HepG2 (cell line): ENCODE measurements around the gene SND1. TPM values are rescaled to one million over a fixed set of nuclear protein-coding genes. Genes with fewer than 3 reads are reported as not detected.

Experiments used
- ATAC-seq: fragments of 200-7000 bp; cut with Tn5 transposase; 3 replicates; pipeline ENCODE4 v1.9.1; 2020; ENCODE audit warnings: mild to moderate bottlenecking, moderate library complexity
- BruUV-seq: library from RNA; stranded (reverse); fragments of 400-500 nt; replicated peaks from 2 replicates; lab custom pipeline; 2021; lab: Mats Ljungman, UMichigan
- CTCF ChIA-PET: fragments of 300-600 bp; formaldehyde crosslinking; extraction: SDS; loops from one replicate; lab custom pipeline; 2021; ENCODE audit warnings: low total read pairs, inconsistent platforms, low intra/inter-chr PET ratio; lab: Yijun Ruan, JAX
- POLR2A ChIA-PET: fragments of 350-600 bp; sonication (Branson Sonifier 250); formaldehyde crosslinking; loops from one replicate; lab custom pipeline; 2020; ENCODE audit warnings: antibody characterized with exemption, inconsistent platforms; lab: Yijun Ruan, JAX
- DNase-seq: peaks from one replicate; pipeline ENCODE4 v3.0.0-alpha.2; 2015; ENCODE audit warnings: low spot score
- FAIRE-seq: peaks from 3 replicates; lab custom pipeline; 2011; peaks lifted over from hg19 to GRCh38; lab: Jason Lieb, UNC
- H2AFZ ChIP-seq: one replicate; pipeline ENCODE4 v1.6.1; 2011; ENCODE audit warnings: low read length, inconsistent platforms
- H3K27ac ChIP-seq: fragments of 300-600 bp; 3 replicates; pipeline ENCODE4 v1.8.0; 2011; ENCODE audit warnings: mixed run types, mild to moderate bottlenecking, mixed read lengths, low read length, inconsistent platforms; ENCODE audit not compliant: insufficient read depth; ENCODE audit errors: extremely low read length
- H3K27me3 ChIP-seq, 2 experiments: fragments of 200-600 bp in 1 of 2; 2 replicates in 1 of 2; 3 replicates in 1 of 2; pipeline versions ENCODE4 v1.6.0 to v1.8.0; 2011; ENCODE audit warnings: low read length in 2 of 2, mild to moderate bottlenecking in 2 of 2, moderate library complexity in 2 of 2, inconsistent platforms in 1 of 2; ENCODE audit not compliant: insufficient read depth in 2 of 2, control insufficient read depth in 1 of 2
- H3K36me3 ChIP-seq, 2 experiments: fragments of 200-600 bp in 1 of 2; replicated peaks in 1 of 2; 2 replicates in 1 of 2; 3 replicates in 1 of 2; pipeline versions ENCODE4 v1.5.1 to v1.8.0; 2011; ENCODE audit warnings: low read length in 2 of 2, inconsistent platforms in 1 of 2; ENCODE audit not compliant: insufficient read depth in 2 of 2, control insufficient read depth in 1 of 2
- H3K4me1 ChIP-seq: 2 replicates; pipeline ENCODE4 v1.5.1; 2012; ENCODE audit warnings: low read length, inconsistent platforms; ENCODE audit not compliant: insufficient read depth
- H3K4me2 ChIP-seq: 2 replicates; pipeline ENCODE4 v1.6.0; 2011; ENCODE audit warnings: low read depth, low read length, inconsistent platforms
- H3K4me3 ChIP-seq, 3 experiments: fragments of 200-600 bp in 1 of 3; sonication (generic), shearing (Covaris generic) in 1 of 3; replicated peaks in 1 of 3; 2 replicates each; pipeline ENCODE4 v1.5.1; 2011 to 2016; ENCODE audit warnings: low read length in 3 of 3, inconsistent platforms in 2 of 3, low read depth in 2 of 3, mild to moderate bottlenecking in 2 of 3, control low read depth in 1 of 3, mixed read lengths in 1 of 3; ENCODE audit not compliant: insufficient read depth in 1 of 3
- H3K79me2 ChIP-seq: one replicate; pipeline ENCODE4 v1.6.1; 2011; ENCODE audit warnings: low read length, inconsistent platforms; ENCODE audit not compliant: insufficient read depth
- H3K9ac ChIP-seq: 2 replicates; pipeline ENCODE4 v1.6.0; 2011; ENCODE audit warnings: mild to moderate bottlenecking, low read depth, low read length, inconsistent platforms; ENCODE audit not compliant: insufficient read depth
- H3K9me3 ChIP-seq: 2 replicates; pipeline ENCODE4 v1.5.1; 2012; ENCODE audit warnings: mild to moderate bottlenecking, low read length
- H4K20me1 ChIP-seq: 2 replicates; pipeline ENCODE4 v1.6.0; 2011; ENCODE audit warnings: inconsistent platforms, mild to moderate bottlenecking, low read length, moderate library complexity; ENCODE audit not compliant: insufficient read depth
- SRSF4 ChIP-seq: fragments of 200-400 bp; formaldehyde crosslinking; IDR thresholded peaks from one replicate; pipeline ENCODE4 v1.6.1; 2018; ENCODE audit warnings: mild to moderate bottlenecking, low read depth, low read length, moderate library complexity; ENCODE audit not compliant: poor library complexity, severe bottlenecking
- ZNF546 ChIP-seq: sonication (generic); formaldehyde crosslinking; conservative IDR thresholded peaks from 2 replicates; pipeline ENCODE4 v1.8.1; 2023; ENCODE audit warnings: mild to moderate bottlenecking, missing genetic modification reagents
- ZNF768 ChIP-seq: sonication (generic); formaldehyde crosslinking; IDR thresholded peaks from 2 replicates; pipeline ENCODE4 v1.4.0; 2020; ENCODE audit warnings: missing genetic modification reagents
- WGBS: methylation state at CpG from one replicate; pipeline ENCODE4 v1.1.6; 2017; ENCODE audit warnings: low lambda C conversion rate; 5-methylcytosine and 5-hydroxymethylcytosine counted together
- in situ Hi-C: cut with HindIII; loops from 2 replicates; pipeline ENCODE4 v1.10.0; 2017; ENCODE audit warnings: low pct_unique_long_range_greater_than_20kb; ENCODE audit not compliant: extremely low pct_ligation_motif_present
- intact Hi-C: fragments of 100-400 bp; cut with micrococcal nuclease; formaldehyde crosslinking; loops from one replicate; pipeline ENCODE4 v1.10.0; 2022; ENCODE audit not compliant: unreplicated experiment
- polyA plus RNA-seq, 8 experiments: library from polyadenylated mRNA; depleted of rRNA in 3 of 8; stranded (reverse) in 7 of 8; unstranded in 1 of 8; fragments of >200 nt; fragmentation: Illumina TruSeq in 4 of 8; extraction: Trizol in 4 of 8; gene quantifications; 2 replicates each; pipeline versions ENCODE4 v1.2.1 to v1.2.3, GENCODE V29; 2011 to 2016; ENCODE audit warnings: low read depth in 4 of 8, missing spikeins in 1 of 8, mixed read lengths in 1 of 8; ENCODE audit not compliant: insufficient read depth in 1 of 8
- total RNA-seq, 5 experiments: library from RNA; depleted of rRNA; stranded (reverse); fragments of >200 nt; fragmentation: Illumina TruSeq; extraction: Trizol; gene quantifications; 2 replicates each; pipeline ENCODE4 v1.2.3, GENCODE V29; 2016; ENCODE audit warnings: low read depth in 1 of 5
- TF ChIP-seq, protein P1 (sequence below): sonication (generic); formaldehyde crosslinking; IDR thresholded peaks from 2 replicates; pipeline ENCODE4 v1.5.1; 2020; ENCODE audit warnings: mild to moderate bottlenecking, missing genetic modification reagents, moderate library complexity
- TF ChIP-seq, protein P2 (sequence below): sonication (generic); formaldehyde crosslinking; IDR thresholded peaks from 2 replicates; pipeline ENCODE4 v1.5.0; 2020; ENCODE audit warnings: missing genetic modification reagents

SND1 gene
- total and polyA plus RNA-seq, 2 of the 13 experiments (the other 11 are each of a cell fraction or from before 2014, with no cell fraction given): 110 to 182 TPM

DNA sequence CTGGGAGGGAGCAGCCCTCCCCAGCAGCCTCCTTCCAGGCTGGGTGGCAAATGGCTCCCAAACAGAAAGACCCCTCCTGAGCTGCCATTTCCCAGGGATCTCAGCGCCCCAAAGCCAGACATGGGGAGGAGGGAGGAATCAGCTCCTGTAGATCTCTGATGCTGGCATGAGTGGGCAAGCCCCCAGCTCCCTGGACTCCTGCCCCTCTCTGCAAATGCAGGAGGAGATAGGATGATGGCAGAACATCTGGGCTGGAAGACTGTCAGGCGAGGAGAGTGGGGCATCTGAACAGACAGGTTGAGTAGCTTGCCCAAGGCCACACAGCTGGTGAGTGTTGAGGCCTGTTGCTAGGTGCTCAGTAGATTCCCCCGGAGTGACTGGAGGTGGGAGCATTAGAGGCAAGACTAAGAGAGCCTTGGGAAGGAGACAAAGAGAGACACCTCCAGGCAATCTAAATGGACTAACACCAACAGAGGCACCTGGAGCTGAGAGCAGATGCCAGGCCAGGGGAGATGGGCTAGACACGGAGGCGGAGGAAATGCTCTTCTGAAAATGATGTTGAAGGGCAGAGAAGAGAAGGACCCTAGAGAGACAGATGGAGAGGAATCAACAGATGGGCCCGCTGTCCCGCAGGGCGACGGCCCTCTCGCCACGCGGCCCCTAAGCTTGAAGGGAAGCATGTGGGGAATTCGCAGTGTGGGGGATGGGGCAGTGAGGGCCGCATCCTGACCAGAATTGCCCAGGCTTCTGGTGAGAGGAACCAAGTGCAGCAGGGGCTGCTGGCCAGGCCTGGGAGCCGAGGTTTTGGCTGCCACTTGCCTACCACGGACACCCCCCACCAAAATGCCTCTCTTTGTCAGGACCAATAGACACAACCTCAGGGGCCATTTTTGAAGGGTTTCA, 464.1 kb downstream of the SND1 start:
- in situ Hi-C loops: no loop called here
- CTCF ChIA-PET: no interaction called here
- peaks cover 7 to 75% of the 10 kb centered on the region in 2 experiments for H3K27me3 ChIP-seq
- no peaks in the 10 kb centered on the region for H3K9me3 ChIP-seq
- H3K27ac ChIP-seq: no peak overlapping the region
- POLR2A ChIA-PET: no interaction called here
- no peak overlapping the region for H3K4me3 ChIP-seq
- ATAC-seq (no peak), DNase-seq (no peak), FAIRE-seq (no peak)
- H3K79me2 ChIP-seq: no peaks in the 10 kb centered on the region
- no peaks in the 10 kb centered on the region for H4K20me1 ChIP-seq
- WGBS: 72% methylated on average over 12 of the region's 16 CpGs
- no TSS peak for BruUV-seq
- no peaks in the 10 kb centered on the region for H3K36me3 ChIP-seq
- H3K9ac ChIP-seq: no peak overlapping the region
- H2AFZ ChIP-seq: no peak overlapping the region
- no peak for TF ChIP-seq ZNF546
- TF ChIP-seq ZNF768 (CRISPR knock-in tag): peak; percentile 81
- H3K4me2 ChIP-seq: no peak overlapping the region
- intact Hi-C loops: no loop called here
- H3K4me1 ChIP-seq: peaks cover 10% of the 10 kb centered on the region

- no peak overlapping the region for H3K27ac ChIP-seq
- WGBS: 80% methylated on average over 2 of the region's 9 CpGs
- peaks cover 10% of the 10 kb centered on the region for H3K4me1 ChIP-seq
- H3K9me3 ChIP-seq: no peaks in the 10 kb centered on the region
- intact Hi-C loops: no loop called here
- H3K36me3 ChIP-seq: no peaks in the 10 kb centered on the region
- no peak overlapping the region for H3K4me3 ChIP-seq
- ATAC-seq (peak; percentile 56), DNase-seq (peak; percentile 26), FAIRE-seq (no peak)
- no peak overlapping the region for H3K4me2 ChIP-seq
- no peaks in the 10 kb centered on the region for H3K79me2 ChIP-seq
- no peak for TF ChIP-seq SRSF4
- TF ChIP-seq, protein P1, sequence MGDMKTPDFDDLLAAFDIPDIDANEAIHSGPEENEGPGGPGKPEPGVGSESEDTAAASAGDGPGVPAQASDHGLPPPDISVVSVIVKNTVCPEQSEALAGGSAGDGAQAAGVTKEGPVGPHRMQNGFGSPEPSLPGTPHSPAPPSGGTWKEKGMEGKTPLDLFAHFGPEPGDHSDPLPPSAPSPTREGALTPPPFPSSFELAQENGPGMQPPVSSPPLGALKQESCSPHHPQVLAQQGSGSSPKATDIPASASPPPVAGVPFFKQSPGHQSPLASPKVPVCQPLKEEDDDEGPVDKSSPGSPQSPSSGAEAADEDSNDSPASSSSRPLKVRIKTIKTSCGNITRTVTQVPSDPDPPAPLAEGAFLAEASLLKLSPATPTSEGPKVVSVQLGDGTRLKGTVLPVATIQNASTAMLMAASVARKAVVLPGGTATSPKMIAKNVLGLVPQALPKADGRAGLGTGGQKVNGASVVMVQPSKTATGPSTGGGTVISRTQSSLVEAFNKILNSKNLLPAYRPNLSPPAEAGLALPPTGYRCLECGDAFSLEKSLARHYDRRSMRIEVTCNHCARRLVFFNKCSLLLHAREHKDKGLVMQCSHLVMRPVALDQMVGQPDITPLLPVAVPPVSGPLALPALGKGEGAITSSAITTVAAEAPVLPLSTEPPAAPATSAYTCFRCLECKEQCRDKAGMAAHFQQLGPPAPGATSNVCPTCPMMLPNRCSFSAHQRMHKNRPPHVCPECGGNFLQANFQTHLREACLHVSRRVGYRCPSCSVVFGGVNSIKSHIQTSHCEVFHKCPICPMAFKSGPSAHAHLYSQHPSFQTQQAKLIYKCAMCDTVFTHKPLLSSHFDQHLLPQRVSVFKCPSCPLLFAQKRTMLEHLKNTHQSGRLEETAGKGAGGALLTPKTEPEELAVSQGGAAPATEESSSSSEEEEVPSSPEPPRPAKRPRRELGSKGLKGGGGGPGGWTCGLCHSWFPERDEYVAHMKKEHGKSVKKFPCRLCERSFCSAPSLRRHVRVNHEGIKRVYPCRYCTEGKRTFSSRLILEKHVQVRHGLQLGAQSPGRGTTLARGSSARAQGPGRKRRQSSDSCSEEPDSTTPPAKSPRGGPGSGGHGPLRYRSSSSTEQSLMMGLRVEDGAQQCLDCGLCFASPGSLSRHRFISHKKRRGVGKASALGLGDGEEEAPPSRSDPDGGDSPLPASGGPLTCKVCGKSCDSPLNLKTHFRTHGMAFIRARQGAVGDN (CRISPR knock-in tag): peak; percentile 39; the same call in 1 of the 2 replicates
- TF ChIP-seq, protein P2, sequence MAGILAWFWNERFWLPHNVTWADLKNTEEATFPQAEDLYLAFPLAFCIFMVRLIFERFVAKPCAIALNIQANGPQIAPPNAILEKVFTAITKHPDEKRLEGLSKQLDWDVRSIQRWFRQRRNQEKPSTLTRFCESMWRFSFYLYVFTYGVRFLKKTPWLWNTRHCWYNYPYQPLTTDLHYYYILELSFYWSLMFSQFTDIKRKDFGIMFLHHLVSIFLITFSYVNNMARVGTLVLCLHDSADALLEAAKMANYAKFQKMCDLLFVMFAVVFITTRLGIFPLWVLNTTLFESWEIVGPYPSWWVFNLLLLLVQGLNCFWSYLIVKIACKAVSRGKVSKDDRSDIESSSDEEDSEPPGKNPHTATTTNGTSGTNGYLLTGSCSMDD (CRISPR knock-in tag): no peak
- no TSS peak for BruUV-seq
- ChIA-PET CTCF (no interaction called here), POLR2A (no interaction called here)
- H2AFZ ChIP-seq: no peak overlapping the region
- peaks cover 7 to 75% of the 10 kb centered on the region in 2 experiments for H3K27me3 ChIP-seq
- H4K20me1 ChIP-seq: no peaks in the 10 kb centered on the region
- H3K9ac ChIP-seq: no peak overlapping the region
- in situ Hi-C loops: no loop called here
These were observed 464.7 kb downstream of the SND1 start for GRCh38 chr7:128116740-128117139.
